ENCODE measurements around the gene SLC8B1.

Gene SLC8B1

DNA sequence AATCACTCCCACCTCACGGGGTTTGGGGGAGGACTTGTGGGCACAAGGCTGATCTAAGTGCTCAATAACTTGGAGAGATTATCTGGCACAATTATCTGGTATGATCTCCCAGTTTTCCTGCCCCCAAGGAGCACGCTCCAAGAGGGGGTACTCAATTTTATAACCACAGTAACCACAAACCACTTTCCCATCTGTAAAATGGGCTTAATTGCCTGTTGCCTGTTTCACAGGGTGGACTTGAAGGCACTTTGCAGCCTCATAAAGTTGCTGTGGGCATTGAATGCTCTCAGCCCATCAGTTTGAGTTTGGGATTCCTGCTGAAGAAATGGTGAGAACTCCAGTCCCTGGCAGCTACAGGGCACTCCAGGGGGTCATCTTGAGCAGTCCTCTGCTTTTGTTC, 4.4 kb downstream of the SLC8B1 start:
- no peak overlapping the region for H3K27ac ChIP-seq (ENCODE audit: extremely low read depth, low read depth, low read length)
- no peaks in the 10 kb centered on the region for H3K4me1 ChIP-seq (ENCODE audit: control insufficient read depth, insufficient read depth, low read length)
- no peak for TF ChIP-seq GLIS1 (tag by site-specific recombination; IDR thresholded peaks at IDR 0.05)
- CTCF ChIA-PET = no interaction called here
- H3K9me3 ChIP-seq (ENCODE audit: control insufficient read depth, insufficient read depth, low read depth, low read length) = no peaks in the 10 kb centered on the region
- POLR2A ChIA-PET = no interaction called here
- H3K4me3 ChIP-seq (ENCODE audit: low read depth, low read length) = no peak overlapping the region
- H3K36me3 ChIP-seq (ENCODE audit: control insufficient read depth in 2 of 2, insufficient read depth in 1 of 2, low read length in 2 of 2) = peaks cover 0 to 23% of the 10 kb centered on the region in 2 experiments; a peak in 1 of 3 replicates

DNA sequence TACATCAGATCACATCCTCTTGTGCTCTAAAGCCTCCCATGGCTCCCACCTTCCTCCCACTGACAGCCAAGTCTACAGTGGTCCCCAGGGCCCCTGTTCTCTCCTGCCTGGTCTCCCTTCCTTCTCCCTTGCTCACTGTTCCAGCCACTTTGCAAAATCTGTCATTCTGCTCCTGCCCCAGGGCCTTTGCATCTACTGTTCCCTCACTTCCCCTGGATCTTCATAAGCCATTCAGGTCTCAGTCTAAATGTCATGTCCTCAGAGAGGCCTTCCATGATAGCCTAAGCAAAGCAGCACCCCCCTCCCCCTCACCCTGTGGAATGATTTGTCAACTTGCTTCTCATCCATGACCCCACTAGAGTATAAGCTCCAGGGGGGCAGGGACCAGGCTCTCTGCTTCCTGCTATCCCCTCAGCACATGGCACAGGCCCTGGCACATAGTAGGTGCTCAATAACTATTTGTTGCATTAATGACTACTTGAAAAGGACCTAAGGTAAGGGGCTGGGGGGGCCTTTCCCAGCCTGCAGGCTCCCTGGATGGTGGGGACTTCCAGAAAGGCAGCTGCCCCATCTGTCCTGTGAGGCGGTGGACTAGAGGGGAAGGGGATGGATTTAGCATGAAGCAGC, 5.0 kb downstream of the SLC8B1 start:
- H3K36me3 ChIP-seq (ENCODE audit: control insufficient read depth in 2 of 2, insufficient read depth in 1 of 2, low read length in 2 of 2) = peaks cover 0 to 23% of the 10 kb centered on the region in 2 experiments; a peak in 1 of 3 replicates
- ChIA-PET CTCF (interaction anchor here (1.4 kb wide), 1 partner anchor 17 kb away, joined by 7 read pairs; no protein-coding TSS in a partner anchor), POLR2A (no interaction called here)
- H3K27ac ChIP-seq (ENCODE audit: extremely low read depth, low read depth, low read length) = no peak overlapping the region
- no peak overlapping the region for H3K4me3 ChIP-seq (ENCODE audit: low read depth, low read length)
- no peak for TF ChIP-seq GLIS2 (tag by site-specific recombination; IDR thresholded peaks at IDR 0.05)
- TF ChIP-seq ZNF623 (tag by site-specific recombination; IDR thresholded peaks at IDR 0.05) = peak; percentile 95
- TF ChIP-seq ZNF16 (tag by site-specific recombination; IDR thresholded peaks at IDR 0.05; ENCODE audit: low read depth) = peak; percentile 74
- no peak for TF ChIP-seq ZNF610 (tag by site-specific recombination; IDR thresholded peaks at IDR 0.05; ENCODE audit: borderline replicate concordance)
- TF ChIP-seq, protein P1, sequence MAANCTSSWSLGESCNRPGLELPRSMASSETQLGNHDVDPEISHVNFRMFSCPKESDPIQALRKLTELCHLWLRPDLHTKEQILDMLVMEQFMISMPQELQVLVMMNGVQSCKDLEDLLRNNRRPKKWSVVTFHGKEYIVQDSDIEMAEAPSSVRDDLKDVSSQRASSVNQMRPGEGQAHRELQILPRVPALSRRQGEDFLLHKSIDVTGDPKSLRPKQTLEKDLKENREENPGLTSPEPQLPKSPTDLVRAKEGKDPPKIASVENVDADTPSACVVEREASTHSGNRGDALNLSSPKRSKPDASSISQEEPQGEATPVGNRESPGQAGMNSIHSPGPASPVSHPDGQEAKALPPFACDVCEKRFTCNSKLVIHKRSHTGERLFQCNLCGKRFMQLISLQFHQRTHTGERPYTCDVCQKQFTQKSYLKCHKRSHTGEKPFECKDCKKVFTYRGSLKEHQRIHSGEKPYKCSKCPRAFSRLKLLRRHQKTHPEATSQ (tag by site-specific recombination; IDR thresholded peaks at IDR 0.05) = no peak
- TF ChIP-seq ZNF133 (tag by site-specific recombination; IDR thresholded peaks at IDR 0.05) = no peak
- TF ChIP-seq ZNF660 (tag by site-specific recombination; IDR thresholded peaks at IDR 0.05) = no peak
- TF ChIP-seq FEZF1 (tag by site-specific recombination; IDR thresholded peaks at IDR 0.05) = no peak
- TF ChIP-seq BCL11A (tag by site-specific recombination; IDR thresholded peaks at IDR 0.05; ENCODE audit: low read depth) = no peak
- TF ChIP-seq, protein P2, sequence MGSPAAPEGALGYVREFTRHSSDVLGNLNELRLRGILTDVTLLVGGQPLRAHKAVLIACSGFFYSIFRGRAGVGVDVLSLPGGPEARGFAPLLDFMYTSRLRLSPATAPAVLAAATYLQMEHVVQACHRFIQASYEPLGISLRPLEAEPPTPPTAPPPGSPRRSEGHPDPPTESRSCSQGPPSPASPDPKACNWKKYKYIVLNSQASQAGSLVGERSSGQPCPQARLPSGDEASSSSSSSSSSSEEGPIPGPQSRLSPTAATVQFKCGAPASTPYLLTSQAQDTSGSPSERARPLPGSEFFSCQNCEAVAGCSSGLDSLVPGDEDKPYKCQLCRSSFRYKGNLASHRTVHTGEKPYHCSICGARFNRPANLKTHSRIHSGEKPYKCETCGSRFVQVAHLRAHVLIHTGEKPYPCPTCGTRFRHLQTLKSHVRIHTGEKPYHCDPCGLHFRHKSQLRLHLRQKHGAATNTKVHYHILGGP (tag by site-specific recombination; IDR thresholded peaks at IDR 0.05) = no peak
- TF ChIP-seq ZNF175 (tag by site-specific recombination; IDR thresholded peaks at IDR 0.05) = no peak
- no peak for TF ChIP-seq ZNF76 (tag by site-specific recombination; IDR thresholded peaks at IDR 0.05; ENCODE audit: borderline replicate concordance, low read depth)
- TF ChIP-seq ZNF248 (tag by site-specific recombination; IDR thresholded peaks at IDR 0.05) = no peak
- TF ChIP-seq, protein P3, sequence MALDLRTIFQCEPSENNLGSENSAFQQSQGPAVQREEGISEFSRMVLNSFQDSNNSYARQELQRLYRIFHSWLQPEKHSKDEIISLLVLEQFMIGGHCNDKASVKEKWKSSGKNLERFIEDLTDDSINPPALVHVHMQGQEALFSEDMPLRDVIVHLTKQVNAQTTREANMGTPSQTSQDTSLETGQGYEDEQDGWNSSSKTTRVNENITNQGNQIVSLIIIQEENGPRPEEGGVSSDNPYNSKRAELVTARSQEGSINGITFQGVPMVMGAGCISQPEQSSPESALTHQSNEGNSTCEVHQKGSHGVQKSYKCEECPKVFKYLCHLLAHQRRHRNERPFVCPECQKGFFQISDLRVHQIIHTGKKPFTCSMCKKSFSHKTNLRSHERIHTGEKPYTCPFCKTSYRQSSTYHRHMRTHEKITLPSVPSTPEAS (tag by site-specific recombination; IDR thresholded peaks at IDR 0.05) = no peak
- H3K4me1 ChIP-seq (ENCODE audit: control insufficient read depth, insufficient read depth, low read length) = no peaks in the 10 kb centered on the region
- no peaks in the 10 kb centered on the region for H3K9me3 ChIP-seq (ENCODE audit: control insufficient read depth, insufficient read depth, low read depth, low read length)

DNA sequence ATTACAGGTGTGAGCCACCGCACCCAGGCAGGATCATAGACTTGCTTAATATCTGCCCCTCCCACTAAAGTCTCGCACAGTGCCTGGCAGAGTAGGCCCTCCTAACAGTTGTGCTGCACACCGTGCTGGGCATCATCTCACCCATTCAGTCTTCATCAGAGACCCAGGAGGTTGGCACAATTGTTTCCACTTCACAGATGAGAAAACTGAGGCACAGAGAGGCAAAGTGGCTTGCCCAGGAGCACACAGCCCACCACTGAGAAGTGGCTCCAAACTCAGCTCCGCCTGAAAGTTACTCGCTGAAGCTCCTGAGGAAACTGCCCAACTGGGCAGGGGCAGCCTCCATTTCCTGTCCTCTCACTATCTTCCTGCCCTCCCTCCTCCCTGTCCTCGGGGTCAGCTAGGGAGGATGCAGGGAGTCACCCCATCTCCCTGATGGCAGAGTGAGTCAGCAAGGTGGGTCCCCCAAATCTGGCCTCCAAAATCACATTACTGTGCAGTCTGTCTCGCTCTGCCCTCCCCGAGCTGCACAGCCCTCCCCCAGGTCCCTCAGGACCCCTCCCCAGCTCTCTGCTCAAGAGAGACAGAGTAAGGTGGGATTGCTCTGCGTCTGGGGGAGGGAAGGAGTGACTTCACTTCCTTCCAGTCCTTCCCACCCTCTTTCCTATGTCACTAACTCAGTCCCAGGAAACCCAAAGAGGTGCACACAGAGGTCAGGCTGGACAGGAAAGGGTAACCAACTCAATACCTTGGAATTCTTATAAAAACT, 5.7 kb downstream of the SLC8B1 start:
- TF ChIP-seq ZNF175 (tag by site-specific recombination; IDR thresholded peaks at IDR 0.05) = no peak
- Histone ChIP-seq H3K4me1 (ENCODE audit: control insufficient read depth, insufficient read depth, low read length) (no peaks in the 10 kb centered on the region), H3K36me3 (ENCODE audit: control insufficient read depth in 2 of 2, insufficient read depth in 1 of 2, low read length in 2 of 2) (peaks cover 0 to 23% of the 10 kb centered on the region in 2 experiments; a peak in 1 of 3 replicates), H3K27ac (ENCODE audit: extremely low read depth, low read depth, low read length) (no peak overlapping the region), H3K9me3 (ENCODE audit: control insufficient read depth, insufficient read depth, low read depth, low read length) (no peaks in the 10 kb centered on the region), H3K4me3 (ENCODE audit: low read depth, low read length) (no peak overlapping the region)
- CTCF ChIA-PET = interaction anchor here (1.4 kb wide), 1 partner anchor 16 kb away, joined by 7 read pairs; no protein-coding TSS in a partner anchor
- POLR2A ChIA-PET = interaction anchor here (0.7 kb wide), 1 partner anchor 233 kb away, joined by 5 read pairs; no protein-coding TSS in a partner anchor

All from HEK293 (cell line).